Suprapubic skin (tissue), 4 donors: ENCODE results near the gene TMEM184B. TPM values are rescaled to one million over a fixed set of nuclear protein-coding genes. Genes with fewer than 3 reads are reported as not detected.
A peak's percentile ranks its signal among the peaks of the same experiment; 100 is the strongest.

Experiments used
- DNase-seq, 2 donors: peaks; one replicate each; pipeline ENCODE4 v3.0.0-alpha.2; 2019; ENCODE audit warnings: low spot score in 2 of 2
- H3K27ac ChIP-seq: fragments of 200-600 bp; sonication (generic); one replicate; pipeline ENCODE4 v1.5.1; 2019
- H3K27me3 ChIP-seq: fragments of 200-600 bp; sonication (generic); one replicate; pipeline ENCODE4 v1.5.1; 2019
- H3K36me3 ChIP-seq: fragments of 200-600 bp; sonication (generic); one replicate; pipeline ENCODE4 v1.5.1; 2019
- H3K4me1 ChIP-seq: fragments of 200-600 bp; sonication (generic); one replicate; pipeline ENCODE4 v1.5.1; 2019
- H3K4me3 ChIP-seq: fragments of 200-600 bp; sonication (generic); one replicate; pipeline ENCODE4 v1.5.1; 2019; ENCODE audit warnings: mild to moderate bottlenecking
- H3K9me3 ChIP-seq: fragments of 200-600 bp; sonication (generic); one replicate; pipeline ENCODE4 v1.5.1; 2019
- EP300 ChIP-seq: sonication (generic); formaldehyde crosslinking; IDR thresholded peaks from one replicate; pipeline ENCODE4 v1.6.1; 2017; ENCODE audit warnings: antibody characterized with exemption
- POLR2A ChIP-seq, 2 donors: fragments of 450-650 bp; IDR thresholded peaks; one replicate each; pipeline ENCODE4 v1.6.1; 2017; ENCODE audit warnings: antibody characterized with exemption in 2 of 2, mild to moderate bottlenecking in 2 of 2, moderate library complexity in 2 of 2
- POLR2AphosphoS5 ChIP-seq, 3 donors: sonication (generic); formaldehyde crosslinking; IDR thresholded peaks; one replicate each; pipeline ENCODE4 v1.6.1; 2017; ENCODE audit warnings: antibody characterized with exemption in 3 of 3
- WGBS: methylation state at CpG from one replicate; pipeline ENCODE4 v1.1.5; 2018; 5-methylcytosine and 5-hydroxymethylcytosine counted together
- total RNA-seq, 4 donors: library from RNA; depleted of rRNA; stranded (reverse); fragments of >200 nt; gene quantifications; one replicate each; pipeline ENCODE4 v1.1.0, GENCODE V29; 2016
- TF ChIP-seq, protein P1 (sequence below), 2 donors: fragments of 200-600 bp in 1 of 2; fragments of 450-650 bp in 1 of 2; sonication (generic) in 1 of 2; IDR thresholded peaks; one replicate each; pipeline ENCODE4 v1.5.1; 2016 to 2019; ENCODE audit warnings: antibody characterized with exemption in 2 of 2, mild to moderate bottlenecking in 1 of 2, moderate library complexity in 1 of 2

The TMEM184B gene
- total RNA-seq, 4 donors from 2014 or later, result 41.5 to 54.9 (median 46.0) TPM

DNA sequence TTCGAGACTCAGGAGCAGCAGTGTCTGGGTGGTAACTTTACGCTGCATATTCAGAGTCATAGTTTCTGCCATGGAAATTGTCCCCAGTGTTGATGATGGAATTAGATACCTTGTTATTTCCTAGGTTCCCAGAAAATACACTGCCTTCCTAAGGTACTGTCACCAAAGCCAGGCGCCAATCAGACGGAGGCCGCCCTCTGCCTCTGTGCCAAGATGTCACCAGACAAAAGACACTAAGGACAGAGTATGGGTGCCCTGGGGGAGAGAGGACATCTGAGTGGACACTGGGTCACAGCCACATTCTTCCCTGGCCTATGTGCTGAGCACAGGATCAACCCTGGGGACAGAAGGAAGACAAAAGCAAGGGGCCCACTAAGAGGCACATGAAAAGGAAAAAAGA is 102.3 kb downstream of the TMEM184B start:
- no peak for TF ChIP-seq EP300
- no peak for TF ChIP-seq POLR2AphosphoS5 (IDR thresholded peaks at IDR 0.05)
- TF ChIP-seq POLR2A (IDR thresholded peaks at IDR 0.05), result no peak
- TF ChIP-seq, protein P1, sequence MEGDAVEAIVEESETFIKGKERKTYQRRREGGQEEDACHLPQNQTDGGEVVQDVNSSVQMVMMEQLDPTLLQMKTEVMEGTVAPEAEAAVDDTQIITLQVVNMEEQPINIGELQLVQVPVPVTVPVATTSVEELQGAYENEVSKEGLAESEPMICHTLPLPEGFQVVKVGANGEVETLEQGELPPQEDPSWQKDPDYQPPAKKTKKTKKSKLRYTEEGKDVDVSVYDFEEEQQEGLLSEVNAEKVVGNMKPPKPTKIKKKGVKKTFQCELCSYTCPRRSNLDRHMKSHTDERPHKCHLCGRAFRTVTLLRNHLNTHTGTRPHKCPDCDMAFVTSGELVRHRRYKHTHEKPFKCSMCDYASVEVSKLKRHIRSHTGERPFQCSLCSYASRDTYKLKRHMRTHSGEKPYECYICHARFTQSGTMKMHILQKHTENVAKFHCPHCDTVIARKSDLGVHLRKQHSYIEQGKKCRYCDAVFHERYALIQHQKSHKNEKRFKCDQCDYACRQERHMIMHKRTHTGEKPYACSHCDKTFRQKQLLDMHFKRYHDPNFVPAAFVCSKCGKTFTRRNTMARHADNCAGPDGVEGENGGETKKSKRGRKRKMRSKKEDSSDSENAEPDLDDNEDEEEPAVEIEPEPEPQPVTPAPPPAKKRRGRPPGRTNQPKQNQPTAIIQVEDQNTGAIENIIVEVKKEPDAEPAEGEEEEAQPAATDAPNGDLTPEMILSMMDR (IDR thresholded peaks at IDR 0.05), result no peak
- no peaks in the 10 kb centered on the region for H3K27me3 ChIP-seq
- H3K4me1 ChIP-seq, result peaks cover 31% of the 10 kb centered on the region
- H3K27ac ChIP-seq, result no peak overlapping the region
- no peaks in the 10 kb centered on the region for H3K9me3 ChIP-seq
- no peak overlapping the region for H3K4me3 ChIP-seq
- peaks cover 16% of the 10 kb centered on the region for H3K36me3 ChIP-seq
- peak in 1 of 2 donors; percentile 44 for DNase-seq
- WGBS, result 96% methylated on average over 5 of the region's 5 CpGs

Other genes with a start within 250 kb of the TMEM184B start
- 10 to 100 TPM; 36.7 to 72.0 (median 61.5) TPM for gene PICK1, start 215.6 kb downstream of the TMEM184B start, total RNA-seq
- not detected for gene SLC16A8, start 188.8 kb downstream of the TMEM184B start, total RNA-seq
- 1 to 10 TPM in 3 of 4 donors, under 1 TPM in 1; 0.49 to 1.7 (median 1.6) TPM for gene BAIAP2L2, start 162.3 kb downstream of the TMEM184B start, total RNA-seq
- 100 to 1,000 TPM in 1 of 4 donors, 10 to 100 TPM in 3; 49.7 to 178 (median 92.9) TPM for gene PLA2G6, start 91.2 kb downstream of the TMEM184B start, total RNA-seq
- gene MAFF, start 71.0 kb downstream of the TMEM184B start, total RNA-seq, result 10 to 100 TPM; 27.3 to 70.1 (median 52.8) TPM
- 100 to 1,000 TPM; 112 to 246 (median 160) TPM for gene CSNK1E, start 44.4 kb upstream of the TMEM184B start, total RNA-seq
- under 1 TPM in 3 of 4 donors, not detected in 1; 0.21 to 0.55 (median 0.32) TPM for gene KCNJ4, start 182.2 kb upstream of the TMEM184B start, total RNA-seq
- gene KDELR3, start 195.1 kb upstream of the TMEM184B start, total RNA-seq, result 1 to 10 TPM; 2.8 to 6.7 (median 3.9) TPM
- gene DDX17, start 233.3 kb upstream of the TMEM184B start, total RNA-seq, result 100 to 1,000 TPM; 315 to 696 (median 363) TPM